ENCODE measurements around the gene OR2V2.
"Not testable (repeated sequence)": the region's sequence is repeated elsewhere in the genome, so short reads cannot be mapped to it uniquely, and the experiment has no call there.

Gene OR2V2, protein sequence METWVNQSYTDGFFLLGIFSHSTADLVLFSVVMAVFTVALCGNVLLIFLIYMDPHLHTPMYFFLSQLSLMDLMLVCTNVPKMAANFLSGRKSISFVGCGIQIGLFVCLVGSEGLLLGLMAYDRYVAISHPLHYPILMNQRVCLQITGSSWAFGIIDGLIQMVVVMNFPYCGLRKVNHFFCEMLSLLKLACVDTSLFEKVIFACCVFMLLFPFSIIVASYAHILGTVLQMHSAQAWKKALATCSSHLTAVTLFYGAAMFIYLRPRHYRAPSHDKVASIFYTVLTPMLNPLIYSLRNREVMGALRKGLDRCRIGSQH

DNA sequence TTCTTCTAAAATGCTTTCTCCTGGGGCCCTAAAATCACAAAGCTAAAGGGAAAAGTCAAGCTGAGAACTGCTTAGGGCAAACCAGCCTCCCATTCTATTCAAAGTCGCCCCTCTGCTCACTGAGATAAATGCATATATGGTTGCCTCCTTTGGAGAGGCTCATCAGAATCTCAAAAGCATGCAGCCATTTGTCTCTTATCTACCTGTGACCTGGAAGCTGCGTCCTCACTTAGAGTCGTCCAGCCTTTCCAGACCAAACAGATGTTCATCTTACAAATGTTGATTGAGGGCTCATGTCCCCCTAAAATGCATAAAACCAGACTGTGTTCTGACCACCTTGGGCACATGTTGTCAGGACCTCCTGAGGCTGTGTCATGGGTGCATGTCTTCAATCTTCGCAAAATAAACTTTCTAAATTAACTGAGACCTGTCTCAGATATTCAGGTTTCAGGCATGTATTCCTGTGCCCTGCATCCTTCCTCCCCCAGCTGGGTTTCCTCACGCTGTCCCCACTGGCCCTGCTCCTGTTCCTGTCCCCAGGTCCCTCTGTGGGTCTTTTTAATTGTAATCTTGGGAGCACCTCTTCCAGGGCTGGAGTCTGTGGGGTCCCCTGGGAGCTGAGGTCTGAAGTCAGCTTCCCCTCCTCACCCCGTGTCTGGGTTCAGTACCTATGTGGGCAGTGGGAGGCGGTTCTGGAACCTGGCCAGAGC, at the start of gene OR2V2:
Gene OR2V2 (plus strand): TSS at position 660 of the 710 bp plus-strand sequence. CDS start 7,357 bp downstream, outside the sequence.
- not testable (repeated sequence) for DNase-seq (ENCODE audit: low read depth); H3K4me3 ChIP-seq (ENCODE audit: low read length)

GRCh38 chr5:181097759-181098491, 49.5 kb upstream of the OR2V2 start:
- DNase-seq (ENCODE audit: low read depth); H3K4me3 ChIP-seq (ENCODE audit: low read length): not testable (repeated sequence)

DNA sequence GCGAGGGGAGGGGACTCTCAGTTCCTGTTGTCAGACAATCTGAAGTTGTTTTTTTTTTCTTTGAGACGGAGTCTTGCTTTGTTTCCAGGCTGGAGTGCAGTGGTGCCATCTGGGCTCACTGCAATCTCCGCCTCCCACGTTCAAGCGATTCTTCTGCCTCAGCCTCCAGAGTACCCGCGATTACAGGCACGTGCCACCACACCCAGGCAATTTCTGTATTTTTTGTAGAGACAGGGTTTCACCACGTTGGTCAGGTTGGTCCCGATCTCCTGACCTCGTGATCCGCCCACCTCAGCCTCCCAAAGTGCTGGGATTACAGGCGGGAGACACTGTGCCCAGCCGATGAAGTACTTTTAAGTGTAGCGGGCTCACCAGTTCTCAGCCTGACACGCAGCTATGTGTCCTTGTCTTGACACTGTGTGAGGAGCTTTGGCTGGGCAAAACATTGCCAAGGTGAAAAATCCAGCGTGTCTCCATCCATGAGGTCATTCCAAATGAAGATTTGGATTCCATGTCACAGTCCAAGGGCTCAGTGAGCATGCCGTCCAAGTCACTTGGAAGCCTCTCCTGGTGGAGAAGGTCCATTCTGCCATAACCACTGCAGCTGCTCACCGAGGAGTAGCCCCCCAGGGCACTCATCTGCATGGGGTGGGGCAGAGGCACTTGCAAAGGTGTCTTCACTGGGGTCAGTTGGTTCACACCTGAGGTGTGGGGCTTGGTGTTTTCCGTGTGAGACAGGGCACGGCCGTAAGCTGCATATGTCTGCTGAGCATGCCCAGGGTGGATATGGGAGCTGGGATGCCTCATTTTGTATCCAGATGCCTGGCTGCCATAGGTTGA, 48.4 kb upstream of the OR2V2 start:
- DNase-seq (ENCODE audit: low read depth), result no peak
- TF ChIP-seq CTCF (IDR thresholded peaks at IDR 0.05; ENCODE audit: insufficient read depth, low read depth, low read length, missing control alignments), result no peak
- H3K4me3 ChIP-seq (ENCODE audit: low read length), result no peak overlapping the region

DNA sequence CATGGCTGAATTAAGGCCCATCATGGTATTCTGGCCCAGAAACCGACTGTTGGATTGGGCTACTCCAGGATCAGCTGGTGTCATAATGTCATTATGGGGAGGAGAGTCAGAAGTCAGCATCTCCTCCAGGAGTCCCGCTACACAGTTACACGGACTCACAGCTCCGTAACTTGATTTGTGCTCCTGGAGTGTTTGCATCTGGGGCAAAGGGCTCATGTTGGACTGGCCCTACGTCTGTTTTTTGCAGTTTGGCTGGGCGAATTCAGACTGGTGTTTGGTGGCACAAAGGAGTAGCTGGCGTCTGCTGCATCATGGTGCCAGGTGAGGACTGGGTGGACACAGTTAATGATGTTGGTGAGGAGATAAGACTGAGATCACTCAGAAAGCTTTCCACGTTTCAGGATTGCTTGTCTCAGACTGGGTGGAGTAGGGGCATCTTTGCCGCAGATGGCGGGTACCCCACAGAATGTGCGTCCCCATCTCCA, 47.7 kb upstream of the OR2V2 start:
- DNase-seq (ENCODE audit: low read depth), result no peak
- no peak for TF ChIP-seq CTCF (IDR thresholded peaks at IDR 0.05; ENCODE audit: insufficient read depth, low read depth, low read length, missing control alignments)
- H3K4me3 ChIP-seq (ENCODE audit: low read length), result no peak overlapping the region

GRCh38 chr5:181100121-181100875, 47.1 kb upstream of the OR2V2 start:
- H3K4me3 ChIP-seq (ENCODE audit: low read length), result no peak overlapping the region
- no peak for TF ChIP-seq CTCF (IDR thresholded peaks at IDR 0.05; ENCODE audit: insufficient read depth, low read depth, low read length, missing control alignments)
- no peak for DNase-seq (ENCODE audit: low read depth)

GRCh38 chr5:181101030-181101641, 46.2 kb upstream of the OR2V2 start:
- not testable (repeated sequence) for H3K4me3 ChIP-seq (ENCODE audit: low read length); DNase-seq (ENCODE audit: low read depth)

DNA sequence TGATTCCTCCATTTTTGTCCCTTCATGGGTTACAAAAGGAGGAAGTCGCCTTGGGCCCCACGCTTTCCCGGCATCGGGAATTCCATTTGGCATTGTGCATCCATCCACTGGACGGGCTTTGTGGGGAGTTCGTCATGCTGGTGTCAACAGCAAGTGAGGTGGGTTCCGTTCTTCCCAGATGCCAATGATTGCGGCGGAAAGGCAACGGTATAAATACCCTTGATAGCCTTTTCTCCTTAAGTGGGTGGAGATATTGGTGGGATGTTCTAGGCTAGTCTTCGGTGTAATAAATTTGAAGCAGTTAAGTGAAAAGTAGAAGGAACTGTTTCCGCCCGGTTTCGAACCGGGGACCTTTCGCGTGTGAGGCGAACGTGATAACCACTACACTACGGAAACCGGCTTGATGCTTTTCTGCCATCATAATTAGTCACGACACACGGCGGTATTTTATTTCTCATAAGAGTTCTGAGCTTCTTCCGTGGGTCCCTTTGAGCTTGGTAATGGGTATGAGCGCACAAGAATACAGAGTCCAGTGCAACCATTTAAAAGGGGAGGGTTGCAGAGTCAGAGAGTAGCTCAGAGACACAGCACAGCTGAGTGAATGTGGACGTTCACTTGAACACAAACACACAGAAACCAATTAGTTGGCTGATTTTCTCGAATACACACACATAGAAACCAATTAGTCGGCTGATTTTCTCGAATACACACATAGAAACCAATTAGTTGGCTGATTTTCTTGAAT, 45.3 kb upstream of the OR2V2 start:
- DNase-seq (ENCODE audit: low read depth), result not testable (repeated sequence)

DNA sequence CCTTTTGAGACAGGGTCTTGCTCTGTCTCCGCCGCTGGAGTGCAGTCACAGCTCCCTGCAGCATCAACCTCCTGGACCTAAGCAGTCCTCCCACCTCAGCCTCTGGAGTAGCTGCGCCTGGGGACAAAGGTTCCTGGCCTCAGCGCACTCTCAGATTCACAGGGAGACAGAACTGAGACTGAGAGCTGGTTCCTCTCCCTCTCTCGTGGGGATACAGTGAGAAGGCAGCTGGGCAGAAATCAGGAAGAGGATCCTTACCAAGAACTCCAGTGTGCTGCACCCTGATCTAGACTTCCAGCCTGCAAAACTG, 43.2 kb upstream of the OR2V2 start:
- H3K4me3 ChIP-seq (ENCODE audit: low read length); DNase-seq (ENCODE audit: low read depth): not testable (repeated sequence)

More for the DNA sequence above, 45.3 kb upstream of the OR2V2 start:
- not testable (repeated sequence) for H3K4me3 ChIP-seq (ENCODE audit: low read length)

DNA sequence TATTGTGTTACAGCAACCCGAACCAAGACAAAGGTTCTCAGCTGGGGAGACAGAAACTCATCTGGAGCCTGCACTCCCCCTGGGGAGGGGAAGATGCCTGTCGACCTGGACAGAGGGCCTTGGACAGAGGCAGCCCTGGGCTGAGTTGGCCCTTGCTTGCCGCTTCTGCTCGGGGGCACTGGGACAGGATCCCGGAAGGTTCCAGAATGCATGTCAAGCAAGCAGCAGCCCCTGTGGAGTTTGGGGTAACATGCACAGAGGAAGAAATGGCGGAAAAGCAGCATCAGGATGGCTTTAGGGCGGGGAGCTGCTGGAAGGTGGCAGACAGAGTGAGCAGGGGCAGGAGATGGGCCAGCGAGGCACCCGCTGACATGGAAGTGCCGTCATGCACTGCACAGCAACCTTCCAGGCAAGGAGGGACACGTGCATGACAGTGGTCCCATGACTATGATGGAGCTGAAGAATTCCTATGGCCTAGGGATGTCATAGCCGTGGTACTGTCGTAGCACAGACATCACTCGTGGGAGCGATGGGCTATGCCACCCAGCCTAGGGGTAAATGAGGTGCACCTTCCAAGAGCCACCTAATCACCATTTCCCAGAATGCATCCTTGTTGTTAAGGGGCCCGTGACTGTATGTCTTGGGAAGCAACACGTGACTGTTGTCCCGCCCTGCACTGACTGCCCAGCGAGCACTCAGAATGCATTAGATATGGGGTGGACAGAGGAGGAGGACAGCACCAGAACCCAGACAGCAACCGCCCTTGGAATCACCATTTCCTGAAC, 42.6 kb upstream of the OR2V2 start:
- H3K4me3 ChIP-seq (ENCODE audit: low read length); DNase-seq (ENCODE audit: low read depth): not testable (repeated sequence)
